ENCODE results near the gene CNKSR1. TPM values are rescaled to one million over a fixed set of nuclear protein-coding genes. Genes with fewer than 3 reads are reported as not detected.

The CNKSR1 gene
- total RNA-seq, 4 donors from 2014 or later: 0.29 to 13.3 (median 7.2) TPM

DNA sequence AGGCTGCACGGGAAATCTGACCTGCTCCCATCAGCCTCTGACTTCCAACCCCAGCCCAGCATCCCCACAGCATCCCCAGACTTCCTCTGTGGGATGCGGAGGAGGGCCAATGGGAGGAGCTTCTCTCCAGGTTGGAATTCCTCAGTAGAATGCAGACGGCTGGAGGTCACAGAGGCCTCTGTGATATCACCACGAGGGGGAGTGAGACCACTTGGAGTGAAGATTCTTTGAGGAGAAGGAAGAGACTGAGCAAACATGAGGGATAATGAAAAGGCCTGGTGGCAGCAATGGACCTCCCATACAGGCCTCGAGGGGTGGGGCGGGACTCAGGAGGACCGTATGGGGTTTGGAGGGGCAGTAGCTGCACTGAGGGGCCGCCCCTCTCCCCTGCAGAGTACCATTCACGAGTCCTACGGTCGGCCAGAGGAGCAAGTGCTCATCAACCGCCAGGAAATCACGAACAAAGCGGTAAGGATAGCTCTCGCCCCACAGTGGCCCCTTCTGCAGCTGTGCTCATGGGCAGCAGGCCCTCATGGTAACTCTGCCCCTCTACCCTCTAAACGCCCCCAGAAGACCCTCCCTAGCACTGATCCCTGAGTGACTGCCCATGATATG lies 13.2 kb downstream of the CNKSR1 start, which contains the start of gene CATSPER4:
TSS of gene CATSPER4 (plus strand) at position 230 of the 615 bp plus-strand sequence. CDS start at position 256, 26 bp downstream.
- H3K9me3 ChIP-seq: no peaks in the 10 kb centered on the region
- H3K4me1 ChIP-seq: no peaks in the 10 kb centered on the region
- no peaks in the 10 kb centered on the region for H3K27me3 ChIP-seq
- no peak for DNase-seq
- H3K36me3 ChIP-seq: no peaks in the 10 kb centered on the region
- no peak within 1 kb of the TSS for H3K4me3 ChIP-seq
- H3K27ac ChIP-seq: no peak within 1 kb of the TSS
- TF ChIP-seq, protein P1, sequence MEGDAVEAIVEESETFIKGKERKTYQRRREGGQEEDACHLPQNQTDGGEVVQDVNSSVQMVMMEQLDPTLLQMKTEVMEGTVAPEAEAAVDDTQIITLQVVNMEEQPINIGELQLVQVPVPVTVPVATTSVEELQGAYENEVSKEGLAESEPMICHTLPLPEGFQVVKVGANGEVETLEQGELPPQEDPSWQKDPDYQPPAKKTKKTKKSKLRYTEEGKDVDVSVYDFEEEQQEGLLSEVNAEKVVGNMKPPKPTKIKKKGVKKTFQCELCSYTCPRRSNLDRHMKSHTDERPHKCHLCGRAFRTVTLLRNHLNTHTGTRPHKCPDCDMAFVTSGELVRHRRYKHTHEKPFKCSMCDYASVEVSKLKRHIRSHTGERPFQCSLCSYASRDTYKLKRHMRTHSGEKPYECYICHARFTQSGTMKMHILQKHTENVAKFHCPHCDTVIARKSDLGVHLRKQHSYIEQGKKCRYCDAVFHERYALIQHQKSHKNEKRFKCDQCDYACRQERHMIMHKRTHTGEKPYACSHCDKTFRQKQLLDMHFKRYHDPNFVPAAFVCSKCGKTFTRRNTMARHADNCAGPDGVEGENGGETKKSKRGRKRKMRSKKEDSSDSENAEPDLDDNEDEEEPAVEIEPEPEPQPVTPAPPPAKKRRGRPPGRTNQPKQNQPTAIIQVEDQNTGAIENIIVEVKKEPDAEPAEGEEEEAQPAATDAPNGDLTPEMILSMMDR (IDR thresholded peaks at IDR 0.05): no peak
- TF ChIP-seq POLR2A (IDR thresholded peaks at IDR 0.05): no peak
- intact Hi-C loops (cut with DNase I; ENCODE audit: low total_unique reads): no loop called here

DNA sequence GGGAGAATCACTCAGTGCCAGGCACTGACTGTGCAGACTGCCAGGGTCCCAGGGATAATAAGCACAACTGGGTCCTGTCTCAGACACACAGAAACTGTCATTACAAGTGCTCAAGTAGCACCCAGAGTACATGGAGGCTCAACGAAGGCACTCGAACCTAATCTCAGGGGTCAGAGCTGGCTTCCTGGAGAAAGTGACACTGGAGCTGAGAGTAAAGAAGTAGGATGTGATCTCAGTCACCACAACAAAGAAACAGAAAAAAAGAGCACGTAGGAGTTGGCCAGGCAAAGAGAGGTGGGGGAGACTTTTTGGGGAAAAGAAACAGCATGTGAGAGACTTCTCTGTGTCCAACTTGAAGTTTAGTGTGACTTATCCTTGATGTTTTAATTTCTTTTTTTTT lies 14.4 kb downstream of the CNKSR1 start:
- Histone ChIP-seq H3K4me1 (no peaks in the 10 kb centered on the region), H3K4me3 (no peak overlapping the region), H3K9me3 (no peaks in the 10 kb centered on the region), H3K27ac (no peak overlapping the region), H3K27me3 (no peaks in the 10 kb centered on the region), H3K36me3 (no peaks in the 10 kb centered on the region)
- intact Hi-C loops (cut with DNase I; ENCODE audit: low total_unique reads): no loop called here
- TF ChIP-seq, protein P1 (IDR thresholded peaks at IDR 0.05): no peak
- TF ChIP-seq POLR2A (IDR thresholded peaks at IDR 0.05): no peak
- no peak for DNase-seq

DNA sequence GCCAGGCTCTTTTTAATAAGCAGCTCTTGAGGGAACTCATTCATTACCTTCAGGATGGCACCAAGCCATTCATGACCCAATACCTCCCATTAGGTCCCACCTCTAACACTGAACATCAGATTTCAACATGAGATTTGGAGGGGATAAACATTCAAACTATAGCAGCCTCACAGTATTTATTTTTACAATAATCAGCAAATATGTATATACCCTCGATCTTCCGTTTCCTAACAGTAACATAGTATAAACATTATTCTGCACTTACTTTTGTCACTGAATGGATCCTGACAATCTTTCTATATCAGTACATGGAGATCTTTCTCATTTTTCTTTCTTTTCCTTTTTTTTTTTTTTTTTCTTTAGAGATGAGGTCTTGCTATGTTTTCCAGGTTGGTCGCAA lies 18.5 kb downstream of the CNKSR1 start:
- TF ChIP-seq POLR2A (IDR thresholded peaks at IDR 0.05): no peak
- TF ChIP-seq, protein P1 (IDR thresholded peaks at IDR 0.05): no peak
- H3K4me3 ChIP-seq: no peak overlapping the region
- no peaks in the 10 kb centered on the region for H3K36me3 ChIP-seq
- no peaks in the 10 kb centered on the region for H3K27me3 ChIP-seq
- no peaks in the 10 kb centered on the region for H3K9me3 ChIP-seq
- DNase-seq: no peak
- intact Hi-C loops (cut with DNase I; ENCODE audit: low total_unique reads): no loop called here
- H3K27ac ChIP-seq: no peak overlapping the region
- no peaks in the 10 kb centered on the region for H3K4me1 ChIP-seq

DNA sequence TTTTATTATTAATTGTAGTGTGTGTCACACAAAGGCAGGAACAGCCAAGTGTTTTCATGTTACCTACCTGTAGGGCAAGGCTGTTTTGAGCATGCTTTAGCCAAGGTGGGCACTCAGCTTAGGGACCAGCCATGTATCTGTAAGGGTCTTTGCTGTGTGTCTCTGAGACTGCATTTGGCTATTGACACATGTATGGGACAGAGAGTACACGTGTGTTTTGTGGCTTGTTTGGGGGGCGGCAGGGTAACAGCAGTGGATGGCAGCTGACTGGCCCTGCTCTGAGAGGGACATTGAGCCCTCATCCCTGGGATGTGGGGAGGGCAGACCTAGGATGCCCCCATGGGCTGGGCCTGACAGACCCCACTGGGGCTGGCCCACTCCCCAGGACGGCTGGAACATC lies 20.0 kb downstream of the CNKSR1 start:
- DNase-seq: no peak
- Histone ChIP-seq H3K27me3 (no peaks in the 10 kb centered on the region), H3K36me3 (no peaks in the 10 kb centered on the region), H3K9me3 (no peaks in the 10 kb centered on the region), H3K4me3 (no peak overlapping the region), H3K4me1 (no peaks in the 10 kb centered on the region), H3K27ac (no peak overlapping the region)
- no peak for TF ChIP-seq POLR2A (IDR thresholded peaks at IDR 0.05)
- TF ChIP-seq, protein P1 (IDR thresholded peaks at IDR 0.05): no peak
- intact Hi-C loops (cut with DNase I; ENCODE audit: low total_unique reads): no loop called here

DNA sequence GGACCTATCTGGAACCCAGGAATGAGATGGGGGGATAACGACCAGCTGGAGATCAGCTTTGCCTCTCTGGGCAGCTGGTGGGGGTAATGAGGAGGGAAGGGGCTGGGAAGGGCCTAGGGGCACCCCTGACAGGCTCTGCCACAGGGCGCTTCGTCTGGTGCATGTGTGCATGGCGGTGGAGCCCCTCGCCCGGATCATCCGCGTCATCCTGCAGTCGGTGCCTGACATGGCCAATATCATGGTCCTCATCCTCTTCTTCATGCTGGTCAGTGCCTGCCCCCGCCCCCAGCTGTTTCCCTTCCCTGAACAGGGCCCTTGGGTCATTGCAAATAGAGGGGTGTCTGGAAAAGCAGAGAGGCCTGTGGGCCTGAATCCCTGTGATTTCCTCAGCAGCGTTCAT lies 20.5 kb downstream of the CNKSR1 start:
- H3K27me3 ChIP-seq: no peaks in the 10 kb centered on the region
- intact Hi-C loops (cut with DNase I; ENCODE audit: low total_unique reads): no loop called here
- no peak for DNase-seq
- H3K9me3 ChIP-seq: no peaks in the 10 kb centered on the region
- TF ChIP-seq POLR2A (IDR thresholded peaks at IDR 0.05): no peak
- TF ChIP-seq, protein P1 (IDR thresholded peaks at IDR 0.05): no peak
- no peaks in the 10 kb centered on the region for H3K4me1 ChIP-seq
- H3K36me3 ChIP-seq: no peaks in the 10 kb centered on the region
- H3K4me3 ChIP-seq: no peak overlapping the region
- no peak overlapping the region for H3K27ac ChIP-seq

All from uterus (tissue), 4 donors.